A673 (cell line): ENCODE data around the gene DUOXA1. TPM values are rescaled to one million over a fixed set of nuclear protein-coding genes. Genes with fewer than 3 reads are reported as not detected.

Experiments used
- BruUV-seq: library from RNA; stranded (reverse); fragments of 400-500 nt; replicated peaks from 2 replicates; lab custom pipeline; 2021; lab: Mats Ljungman, UMichigan
- CTCF ChIA-PET: fragments of 300-600 bp; sonication (Branson Sonifier 250); formaldehyde crosslinking; loops from one replicate; lab custom pipeline; 2022; ENCODE audit warnings: antibody characterized with exemption; lab: Charles Lee
- POLR2A ChIA-PET: fragments of 300-600 bp; sonication (Branson Sonifier 250); formaldehyde crosslinking; loops from one replicate; lab custom pipeline; 2022; ENCODE audit warnings: antibody characterized with exemption; ENCODE audit not compliant: low non-redundant PET; lab: Charles Lee
- DNase-seq: peaks from one replicate; pipeline ENCODE4 v3.0.0-alpha.2; 2015; ENCODE audit warnings: low spot score
- H3K27ac ChIP-seq: fragments of 200-600 bp; sonication (generic); 2 replicates; pipeline ENCODE4 v1.5.1; 2016; ENCODE audit warnings: mixed run types, low read depth, mild to moderate bottlenecking, mixed read lengths, antibody characterized with exemption, low read length; ENCODE audit not compliant: poor library complexity, severe bottlenecking
- H3K27me3 ChIP-seq: fragments of 200-600 bp; sonication (generic); replicated peaks from 2 replicates; pipeline ENCODE4 v1.6.1; 2017; ENCODE audit warnings: mixed run types, low read depth, mild to moderate bottlenecking, mixed read lengths, antibody characterized with exemption, low read length; ENCODE audit not compliant: insufficient read depth, poor library complexity
- H3K36me3 ChIP-seq: fragments of 200-600 bp; sonication (generic); 2 replicates; pipeline ENCODE4 v1.6.1; 2016; ENCODE audit warnings: mixed run types, mild to moderate bottlenecking, mixed read lengths, antibody characterized with exemption, low read length; ENCODE audit not compliant: insufficient read depth, poor library complexity, severe bottlenecking
- H3K4me1 ChIP-seq: fragments of 200-600 bp; sonication (generic); 2 replicates; pipeline ENCODE4 v1.6.1; 2017; ENCODE audit warnings: mixed run types, mild to moderate bottlenecking, mixed read lengths, antibody characterized with exemption, low read length; ENCODE audit not compliant: insufficient read depth, poor library complexity, severe bottlenecking
- H3K4me3 ChIP-seq: fragments of 200-600 bp; sonication (generic); 2 replicates; pipeline ENCODE4 v1.5.1; 2016; ENCODE audit warnings: low read depth, mixed run types, mild to moderate bottlenecking, mixed read lengths, low read length; ENCODE audit not compliant: poor library complexity, severe bottlenecking
- H3K9me3 ChIP-seq: fragments of 200-600 bp; sonication (generic); 2 replicates; pipeline ENCODE4 v1.6.1; 2016; ENCODE audit warnings: mixed run types, low read depth, mild to moderate bottlenecking, mixed read lengths, antibody characterized with exemption, low read length; ENCODE audit not compliant: poor library complexity, severe bottlenecking
- EZH2 ChIP-seq: fragments of 200-600 bp; sonication (generic); IDR thresholded peaks from 2 replicates; pipeline ENCODE4 v1.6.1; 2017; ENCODE audit warnings: borderline replicate concordance, low read depth, mild to moderate bottlenecking, mixed read lengths, antibody characterized with exemption, low read length; ENCODE audit not compliant: poor library complexity, severe bottlenecking
- intact Hi-C: fragments of 100-400 bp; cut with micrococcal nuclease; formaldehyde crosslinking; loops from one replicate; pipeline ENCODE4 v1.10.0; 2022; ENCODE audit not compliant: unreplicated experiment
- total RNA-seq: library from RNA; stranded (reverse); gene quantifications from 2 replicates; pipeline ENCODE4 v1.2.3, GENCODE V29; 2021
- TF ChIP-seq, protein P1 (sequence below): fragments of 300-800, 200-600 bp; sonication (generic); conservative IDR thresholded peaks from 2 replicates; pipeline ENCODE4 v1.5.1; 2017; ENCODE audit warnings: low read depth, mild to moderate bottlenecking, antibody characterized with exemption, low read length, moderate library complexity, mixed read lengths

DUOXA1 gene
- total RNA-seq, 1 experiment from 2014 or later = 0.95 TPM

DNA sequence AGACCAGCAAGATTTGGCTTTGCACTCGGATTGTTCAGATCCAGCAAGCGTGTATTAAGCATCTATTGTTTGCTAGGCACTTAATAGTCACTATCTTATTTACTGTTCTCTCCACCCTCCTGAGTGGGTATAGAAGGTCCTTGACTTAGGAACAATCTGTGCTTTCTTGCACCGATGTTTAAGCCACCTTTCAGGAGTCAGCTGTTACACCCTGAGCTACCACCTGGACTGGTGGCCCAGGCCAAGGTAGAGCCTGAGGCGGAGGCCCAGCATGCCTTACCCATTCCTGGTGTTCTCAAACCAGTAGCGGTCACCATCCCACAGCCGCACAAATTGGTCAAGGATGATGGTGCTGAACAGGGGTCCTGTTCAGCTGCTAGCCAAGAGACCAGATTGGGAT is 10.1 kb upstream of the DUOXA1 start:
- Histone ChIP-seq H3K36me3 (no peaks in the 10 kb centered on the region), H3K4me1 (no peaks in the 10 kb centered on the region), H3K9me3 (no peaks in the 10 kb centered on the region), H3K27ac (no peak overlapping the region), H3K27me3 (no peaks in the 10 kb centered on the region), H3K4me3 (no peak overlapping the region)
- DNase-seq = no peak
- ChIA-PET CTCF (no interaction called here), POLR2A (no interaction called here)
- no TSS peak for BruUV-seq
- intact Hi-C loops = no loop called here
- TF ChIP-seq, protein P1, sequence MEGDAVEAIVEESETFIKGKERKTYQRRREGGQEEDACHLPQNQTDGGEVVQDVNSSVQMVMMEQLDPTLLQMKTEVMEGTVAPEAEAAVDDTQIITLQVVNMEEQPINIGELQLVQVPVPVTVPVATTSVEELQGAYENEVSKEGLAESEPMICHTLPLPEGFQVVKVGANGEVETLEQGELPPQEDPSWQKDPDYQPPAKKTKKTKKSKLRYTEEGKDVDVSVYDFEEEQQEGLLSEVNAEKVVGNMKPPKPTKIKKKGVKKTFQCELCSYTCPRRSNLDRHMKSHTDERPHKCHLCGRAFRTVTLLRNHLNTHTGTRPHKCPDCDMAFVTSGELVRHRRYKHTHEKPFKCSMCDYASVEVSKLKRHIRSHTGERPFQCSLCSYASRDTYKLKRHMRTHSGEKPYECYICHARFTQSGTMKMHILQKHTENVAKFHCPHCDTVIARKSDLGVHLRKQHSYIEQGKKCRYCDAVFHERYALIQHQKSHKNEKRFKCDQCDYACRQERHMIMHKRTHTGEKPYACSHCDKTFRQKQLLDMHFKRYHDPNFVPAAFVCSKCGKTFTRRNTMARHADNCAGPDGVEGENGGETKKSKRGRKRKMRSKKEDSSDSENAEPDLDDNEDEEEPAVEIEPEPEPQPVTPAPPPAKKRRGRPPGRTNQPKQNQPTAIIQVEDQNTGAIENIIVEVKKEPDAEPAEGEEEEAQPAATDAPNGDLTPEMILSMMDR = no peak
- no peak for TF ChIP-seq EZH2

DNA sequence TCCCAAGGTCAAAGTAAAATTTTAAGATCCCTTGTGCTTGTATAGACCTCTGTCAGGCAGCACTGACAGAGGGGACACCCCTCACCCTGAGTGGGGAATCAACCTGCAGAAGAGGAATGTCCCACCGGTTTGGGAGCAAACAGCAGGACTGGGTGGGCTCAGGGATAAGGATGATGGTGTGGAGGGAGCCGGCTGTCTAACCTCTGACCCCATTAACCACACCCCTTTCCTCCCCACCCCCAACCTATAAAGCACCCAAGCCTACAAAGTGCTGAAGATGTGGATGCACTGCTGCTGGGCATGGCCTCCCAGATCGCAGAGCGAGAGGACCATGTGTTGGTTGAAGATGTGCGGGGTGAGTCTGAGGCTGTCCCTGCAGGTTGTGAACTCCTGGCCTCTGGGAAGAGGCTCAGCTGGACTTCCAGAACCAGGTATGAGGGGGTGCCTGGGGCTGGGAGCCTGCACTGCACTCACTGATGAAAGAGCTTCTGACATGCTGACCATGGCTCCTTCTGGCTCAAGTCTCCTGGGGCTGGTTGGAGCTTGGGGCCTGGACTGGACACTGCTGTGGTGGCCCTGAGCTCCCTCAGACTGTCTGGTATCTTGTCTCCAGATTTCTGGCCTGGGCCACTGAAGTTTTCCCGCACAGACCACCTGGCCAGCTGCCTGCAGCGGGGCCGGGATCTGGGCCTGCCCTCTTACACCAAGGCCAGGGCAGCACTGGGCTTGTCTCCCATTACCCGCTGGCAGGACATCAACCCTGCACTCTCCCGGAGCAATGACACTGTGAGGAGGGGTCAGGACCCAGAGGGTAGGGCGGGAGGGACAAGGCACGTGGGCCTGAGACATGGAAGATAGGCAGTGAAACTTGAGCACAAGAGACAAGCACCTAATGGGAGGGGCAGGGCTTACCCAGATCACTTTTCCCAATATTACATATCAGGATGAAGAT is 9.4 kb upstream of the DUOXA1 start:
- Histone ChIP-seq H3K27ac (no peak overlapping the region), H3K36me3 (no peaks in the 10 kb centered on the region), H3K4me3 (no peak overlapping the region), H3K27me3 (no peaks in the 10 kb centered on the region), H3K4me1 (no peaks in the 10 kb centered on the region), H3K9me3 (no peaks in the 10 kb centered on the region)
- POLR2A ChIA-PET = no interaction called here
- no TSS peak for BruUV-seq
- CTCF ChIA-PET = no interaction called here
- intact Hi-C loops = no loop called here
- DNase-seq = no peak
- TF ChIP-seq, protein P1 = no peak
- TF ChIP-seq EZH2 = no peak

DNA sequence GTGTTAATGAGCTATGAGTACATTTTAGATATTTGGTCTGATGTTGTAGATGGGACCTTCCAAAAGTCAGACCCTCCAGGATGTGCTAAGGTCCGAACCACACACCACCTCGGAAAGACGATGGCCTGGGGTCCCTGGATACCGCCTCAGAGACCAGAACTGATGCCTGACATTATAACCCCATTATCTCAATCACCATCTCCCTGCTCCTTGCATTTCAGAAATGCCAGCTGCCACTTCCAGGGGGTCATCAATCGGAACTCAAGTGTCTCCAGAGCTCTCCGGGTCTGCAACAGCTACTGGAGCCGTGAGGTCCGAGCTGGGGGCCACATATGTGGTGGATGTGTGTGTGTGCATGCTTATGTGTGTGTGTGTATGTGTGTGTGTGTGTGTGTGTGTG is 8.0 kb upstream of the DUOXA1 start:
- TF ChIP-seq EZH2 = no peak
- TF ChIP-seq, protein P1 = no peak
- POLR2A ChIA-PET = no interaction called here
- Histone ChIP-seq H3K27ac (no peak overlapping the region), H3K9me3 (no peaks in the 10 kb centered on the region), H3K4me3 (no peak overlapping the region), H3K36me3 (no peaks in the 10 kb centered on the region), H3K27me3 (no peaks in the 10 kb centered on the region), H3K4me1 (no peaks in the 10 kb centered on the region)
- CTCF ChIA-PET = no interaction called here
- no TSS peak for BruUV-seq
- no peak for DNase-seq
- intact Hi-C loops = no loop called here
